Natural killer cell (primary cell): ENCODE measurements around the gene TBX4. TPM values are rescaled to one million over a fixed set of nuclear protein-coding genes. Genes with fewer than 3 reads are reported as not detected.

Source experiments
- ATAC-seq, 3 donors: fragments of 150-1000 bp in 2 of 3; fragments of 200-7000 bp in 1 of 3; cut with Tn5 transposase; 1 replicate in 1 of 3; 2 replicates in 2 of 3; pipeline ENCODE4 v1.10.0; 2021; ENCODE audit warnings: mild to moderate bottlenecking in 2 of 3, moderate library complexity in 2 of 3
- DNase-seq, 2 donors: peaks; one replicate each; pipeline versions ENCODE4 v3.0.0 to v3.0.0-alpha.2; 2013 to 2021; ENCODE audit warnings: mixed read lengths in 1 of 2
- H3K27ac ChIP-seq: one replicate; pipeline ENCODE4 v1.5.1; 2013; ENCODE audit warnings: mild to moderate bottlenecking, low read length
- H3K27me3 ChIP-seq: one replicate; pipeline ENCODE4 v1.6.1; 2013; ENCODE audit warnings: low read length; ENCODE audit not compliant: control insufficient read depth, insufficient read depth
- H3K36me3 ChIP-seq: one replicate; pipeline ENCODE4 v1.6.1; 2013; ENCODE audit warnings: low read length; ENCODE audit not compliant: control insufficient read depth, insufficient read depth
- H3K4me1 ChIP-seq: one replicate; pipeline ENCODE4 v1.6.1; 2013; ENCODE audit warnings: low read length; ENCODE audit not compliant: control insufficient read depth, insufficient read depth
- H3K4me3 ChIP-seq: one replicate; pipeline ENCODE4 v1.5.1; 2013; ENCODE audit warnings: low read length
- H3K9me3 ChIP-seq: one replicate; pipeline ENCODE4 v1.6.1; 2013; ENCODE audit warnings: low read length; ENCODE audit not compliant: control insufficient read depth, insufficient read depth
- H3K27ac Mint-ChIP-seq, 2 donors: one replicate each; pipeline ENCODE4 v1.8.0; 2022; ENCODE audit warnings: mild to moderate bottlenecking in 2 of 2, mixed read lengths in 2 of 2, moderate library complexity in 1 of 2
- H3K27me3 Mint-ChIP-seq, 2 donors: one replicate each; pipeline ENCODE4 v1.8.0; 2022; ENCODE audit warnings: low read depth in 2 of 2, mixed read lengths in 2 of 2
- H3K36me3 Mint-ChIP-seq: one replicate; pipeline ENCODE4 v1.8.0; 2022; ENCODE audit warnings: mixed read lengths
- H3K4me1 Mint-ChIP-seq, 2 donors: one replicate each; pipeline ENCODE4 v1.8.0; 2022; ENCODE audit warnings: mixed read lengths in 2 of 2
- H3K4me3 Mint-ChIP-seq: one replicate; pipeline ENCODE4 v1.8.0; 2022; ENCODE audit warnings: mild to moderate bottlenecking, moderate library complexity, mixed read lengths
- H3K9me3 Mint-ChIP-seq, 2 donors: one replicate each; pipeline ENCODE4 v1.8.0; 2022; ENCODE audit warnings: mixed read lengths in 2 of 2
- WGBS: methylation state at CpG from one replicate; pipeline ENCODE4 v1.1.7; 2013; ENCODE audit warnings: missing lambda C conversion rate; ENCODE audit not compliant: insufficient coverage; 5-methylcytosine and 5-hydroxymethylcytosine counted together
- intact Hi-C: fragments of 100-400 bp; cut with micrococcal nuclease; formaldehyde crosslinking; loops from one replicate; pipeline ENCODE4 v1.14.2; 2022
- total RNA-seq, 4 donors: library from RNA; stranded (reverse); fragments of 120-200 nt in 1 of 4; gene quantifications; one replicate each; pipeline versions ENCODE4 v1.2.3 to v1.2.4, GENCODE V29; 2013 to 2022
- TF ChIP-seq, protein P1 (sequence below): fragments of 200-600 bp; IDR thresholded peaks from one replicate; pipeline ENCODE4 v1.8.0; 2022; ENCODE audit warnings: antibody characterized with exemption

Gene TBX4
- total RNA-seq, 3 donors from 2014 or later (not counting 1 experiment from before 2014, with no cell fraction given): not detected

DNA sequence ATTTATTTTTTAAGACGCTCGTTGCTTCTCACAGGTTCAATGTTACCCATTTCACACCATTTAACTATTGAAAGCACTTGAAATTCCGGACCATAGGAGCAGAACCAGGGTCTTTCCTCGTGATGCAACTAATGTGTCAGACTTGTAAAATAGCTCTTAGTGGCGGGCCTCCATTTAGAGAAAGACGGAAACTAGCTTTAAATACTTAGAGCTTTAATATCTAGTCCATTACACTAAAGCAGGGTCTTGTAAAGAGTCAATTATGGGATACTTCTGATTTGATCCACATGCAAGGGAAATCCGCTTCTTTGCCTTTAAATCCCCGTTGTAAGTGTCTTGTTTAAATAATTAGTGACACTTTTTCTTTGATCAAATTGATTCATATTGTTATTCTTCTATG, 82.2 kb downstream of the TBX4 start:
- Histone ChIP-seq H3K27ac (no peak overlapping the region), H3K36me3 (no peaks in the 10 kb centered on the region), H3K9me3 (no peaks in the 10 kb centered on the region), H3K27me3 (no peaks in the 10 kb centered on the region), H3K4me1 (no peaks in the 10 kb centered on the region), H3K4me3 (no peak overlapping the region)
- intact Hi-C loops: no loop called here
- ATAC-seq (no peak), DNase-seq (no peak)
- peaks cover 9 to 14% of the 10 kb centered on the region in 2 donors for H3K27me3 Mint-ChIP-seq
- no peak overlapping the region for H3K4me3 Mint-ChIP-seq
- no peaks in the 10 kb centered on the region for H3K36me3 Mint-ChIP-seq
- no peaks in the 10 kb centered on the region for H3K9me3 Mint-ChIP-seq
- H3K4me1 Mint-ChIP-seq: no peaks in the 10 kb centered on the region
- 94% methylated on average over 6 of the region's 8 CpGs for WGBS
- TF ChIP-seq, protein P1, sequence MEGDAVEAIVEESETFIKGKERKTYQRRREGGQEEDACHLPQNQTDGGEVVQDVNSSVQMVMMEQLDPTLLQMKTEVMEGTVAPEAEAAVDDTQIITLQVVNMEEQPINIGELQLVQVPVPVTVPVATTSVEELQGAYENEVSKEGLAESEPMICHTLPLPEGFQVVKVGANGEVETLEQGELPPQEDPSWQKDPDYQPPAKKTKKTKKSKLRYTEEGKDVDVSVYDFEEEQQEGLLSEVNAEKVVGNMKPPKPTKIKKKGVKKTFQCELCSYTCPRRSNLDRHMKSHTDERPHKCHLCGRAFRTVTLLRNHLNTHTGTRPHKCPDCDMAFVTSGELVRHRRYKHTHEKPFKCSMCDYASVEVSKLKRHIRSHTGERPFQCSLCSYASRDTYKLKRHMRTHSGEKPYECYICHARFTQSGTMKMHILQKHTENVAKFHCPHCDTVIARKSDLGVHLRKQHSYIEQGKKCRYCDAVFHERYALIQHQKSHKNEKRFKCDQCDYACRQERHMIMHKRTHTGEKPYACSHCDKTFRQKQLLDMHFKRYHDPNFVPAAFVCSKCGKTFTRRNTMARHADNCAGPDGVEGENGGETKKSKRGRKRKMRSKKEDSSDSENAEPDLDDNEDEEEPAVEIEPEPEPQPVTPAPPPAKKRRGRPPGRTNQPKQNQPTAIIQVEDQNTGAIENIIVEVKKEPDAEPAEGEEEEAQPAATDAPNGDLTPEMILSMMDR: no peak
- H3K27ac Mint-ChIP-seq: no peak overlapping the region

Other genes with a start within 250 kb of the TBX4 start
- gene TBX2, start 52.6 kb upstream of the TBX4 start, total RNA-seq: under 1 TPM in 2 of 3 donors, not detected in 1; 0.09 to 0.23 TPM
- not detected for gene NACA2, start 138.8 kb downstream of the TBX4 start, total RNA-seq